ENCODE data around the gene PCDHGA1. TPM values are rescaled to one million over a fixed set of nuclear protein-coding genes. Genes with fewer than 3 reads are reported as not detected.

The PCDHGA1 gene
- total and polyA plus RNA-seq, 9 of the 15 experiments (the other 6 are each of a cell fraction or from before 2014, with no cell fraction given) = 0.05 to 0.26 (median 0.18) TPM; not detected in 2

DNA sequence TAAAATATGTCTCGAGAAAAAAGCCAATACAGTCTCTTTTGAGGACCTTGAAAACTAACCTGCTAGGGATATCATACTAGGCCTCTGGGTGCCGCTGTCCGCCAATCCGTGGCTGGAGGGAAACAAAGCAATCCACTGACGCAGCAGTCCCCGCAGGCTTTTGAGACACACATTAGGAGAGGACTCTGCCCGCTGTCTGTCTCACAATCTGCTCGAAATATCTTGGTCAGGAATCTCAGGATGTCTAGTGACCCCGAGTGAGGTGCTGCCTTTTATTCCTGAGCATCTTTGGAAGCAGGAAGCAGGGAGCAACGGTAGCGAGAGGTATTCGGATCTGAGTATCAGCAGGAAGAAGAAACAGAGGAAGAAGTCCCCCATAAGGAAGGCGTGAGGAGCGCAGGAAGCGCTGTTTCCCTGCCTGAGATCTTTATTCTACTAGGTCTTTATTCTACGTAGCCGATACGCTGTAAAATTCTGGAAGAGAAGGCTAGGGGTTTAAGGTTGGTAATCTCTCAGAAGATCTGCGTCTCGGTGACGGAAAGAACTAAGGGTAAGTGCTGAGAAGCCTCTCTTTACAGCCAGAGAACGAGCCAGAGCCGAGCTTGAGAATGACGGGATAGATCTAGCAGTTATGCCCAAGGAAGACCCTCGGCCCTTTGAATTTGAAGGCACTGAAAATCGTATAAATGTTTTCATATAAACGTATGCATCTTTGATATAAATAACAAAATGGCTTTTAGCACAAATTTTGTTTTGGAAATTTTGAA is 4.0 kb upstream of the PCDHGA1 start (continued):
- TF ChIP-seq L3MBTL2 (IDR thresholded peaks at IDR 0.05) = peak; percentile 91
- no peak for TF ChIP-seq EZH2 (IDR thresholded peaks at IDR 0.05; ENCODE audit: borderline replicate concordance, low read depth, low read length)
- TF ChIP-seq ZNF79 (CRISPR knock-in tag; IDR thresholded peaks at IDR 0.05; ENCODE audit: low read depth) = no peak
- no peak for TF ChIP-seq PTBP1 (IDR thresholded peaks at IDR 0.05; ENCODE audit: low read depth, low read length)
- TF ChIP-seq POLR2AphosphoS5 (IDR thresholded peaks at IDR 0.05; ENCODE audit: control insufficient read depth, insufficient read depth, low read depth, low read length) = peak; percentile 60; the same call in 1 of the 2 replicates
- TF ChIP-seq CBX1 (IDR thresholded peaks at IDR 0.05; ENCODE audit: low read depth) = no peak
- peak in 1 of 2 experiments; percentile 69; a peak in 2 of 3 replicates for TF ChIP-seq CBX3 (IDR thresholded peaks at IDR 0.05; ENCODE audit: borderline replicate concordance in 1 of 2, low read length in 2 of 2)
- no peak for TF ChIP-seq ZNF551 (CRISPR knock-in tag; IDR thresholded peaks at IDR 0.05)
- TF ChIP-seq UBTF (IDR thresholded peaks at IDR 0.05; ENCODE audit: borderline replicate concordance in 1 of 2, low read depth in 2 of 2, low read length in 2 of 2) = no peak
- TF ChIP-seq ZNF165 (CRISPR knock-in tag; IDR thresholded peaks at IDR 0.05; ENCODE audit: borderline replicate concordance) = no peak
- peak; percentile 61; the same call in 1 of the 2 replicates for TF ChIP-seq SUPT5H (IDR thresholded peaks at IDR 0.05)
- no peak for TF ChIP-seq ZC3H11A (IDR thresholded peaks at IDR 0.05; ENCODE audit: low read depth, low read length)
- no peak for TF ChIP-seq ZNF778 (CRISPR knock-in tag; IDR thresholded peaks at IDR 0.05)
- TF ChIP-seq MAZ (CRISPR knock-in tag; conservative IDR thresholded peaks at IDR 0.05 in 1 of 2, IDR thresholded peaks at IDR 0.05 in 1 of 2) = peak in 1 of 2 experiments; percentile 66; a peak in 2 of 4 replicates
- peak; percentile 36; the same call in 1 of the 2 replicates for TF ChIP-seq ZBTB7A (IDR thresholded peaks at IDR 0.05; ENCODE audit: borderline replicate concordance, control insufficient read depth, low read depth, low read length)
- no peak for TF ChIP-seq CHD2 (IDR thresholded peaks at IDR 0.05; ENCODE audit: low read depth, low read length)
- TF ChIP-seq HNRNPH1 (optimal IDR thresholded peaks at IDR 0.05; ENCODE audit: low read depth, low read length) = no peak
- TF ChIP-seq ZNF124 (CRISPR knock-in tag; IDR thresholded peaks at IDR 0.05) = no peak
- TF ChIP-seq, protein P1, sequence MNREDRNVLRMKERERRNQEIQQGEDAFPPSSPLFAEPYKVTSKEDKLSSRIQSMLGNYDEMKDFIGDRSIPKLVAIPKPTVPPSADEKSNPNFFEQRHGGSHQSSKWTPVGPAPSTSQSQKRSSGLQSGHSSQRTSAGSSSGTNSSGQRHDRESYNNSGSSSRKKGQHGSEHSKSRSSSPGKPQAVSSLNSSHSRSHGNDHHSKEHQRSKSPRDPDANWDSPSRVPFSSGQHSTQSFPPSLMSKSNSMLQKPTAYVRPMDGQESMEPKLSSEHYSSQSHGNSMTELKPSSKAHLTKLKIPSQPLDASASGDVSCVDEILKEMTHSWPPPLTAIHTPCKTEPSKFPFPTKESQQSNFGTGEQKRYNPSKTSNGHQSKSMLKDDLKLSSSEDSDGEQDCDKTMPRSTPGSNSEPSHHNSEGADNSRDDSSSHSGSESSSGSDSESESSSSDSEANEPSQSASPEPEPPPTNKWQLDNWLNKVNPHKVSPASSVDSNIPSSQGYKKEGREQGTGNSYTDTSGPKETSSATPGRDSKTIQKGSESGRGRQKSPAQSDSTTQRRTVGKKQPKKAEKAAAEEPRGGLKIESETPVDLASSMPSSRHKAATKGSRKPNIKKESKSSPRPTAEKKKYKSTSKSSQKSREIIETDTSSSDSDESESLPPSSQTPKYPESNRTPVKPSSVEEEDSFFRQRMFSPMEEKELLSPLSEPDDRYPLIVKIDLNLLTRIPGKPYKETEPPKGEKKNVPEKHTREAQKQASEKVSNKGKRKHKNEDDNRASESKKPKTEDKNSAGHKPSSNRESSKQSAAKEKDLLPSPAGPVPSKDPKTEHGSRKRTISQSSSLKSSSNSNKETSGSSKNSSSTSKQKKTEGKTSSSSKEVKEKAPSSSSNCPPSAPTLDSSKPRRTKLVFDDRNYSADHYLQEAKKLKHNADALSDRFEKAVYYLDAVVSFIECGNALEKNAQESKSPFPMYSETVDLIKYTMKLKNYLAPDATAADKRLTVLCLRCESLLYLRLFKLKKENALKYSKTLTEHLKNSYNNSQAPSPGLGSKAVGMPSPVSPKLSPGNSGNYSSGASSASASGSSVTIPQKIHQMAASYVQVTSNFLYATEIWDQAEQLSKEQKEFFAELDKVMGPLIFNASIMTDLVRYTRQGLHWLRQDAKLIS (CRISPR knock-in tag; IDR thresholded peaks at IDR 0.05) = no peak
- no peak for TF ChIP-seq HIVEP1 (CRISPR knock-in tag; IDR thresholded peaks at IDR 0.05)
- TF ChIP-seq, protein P2, sequence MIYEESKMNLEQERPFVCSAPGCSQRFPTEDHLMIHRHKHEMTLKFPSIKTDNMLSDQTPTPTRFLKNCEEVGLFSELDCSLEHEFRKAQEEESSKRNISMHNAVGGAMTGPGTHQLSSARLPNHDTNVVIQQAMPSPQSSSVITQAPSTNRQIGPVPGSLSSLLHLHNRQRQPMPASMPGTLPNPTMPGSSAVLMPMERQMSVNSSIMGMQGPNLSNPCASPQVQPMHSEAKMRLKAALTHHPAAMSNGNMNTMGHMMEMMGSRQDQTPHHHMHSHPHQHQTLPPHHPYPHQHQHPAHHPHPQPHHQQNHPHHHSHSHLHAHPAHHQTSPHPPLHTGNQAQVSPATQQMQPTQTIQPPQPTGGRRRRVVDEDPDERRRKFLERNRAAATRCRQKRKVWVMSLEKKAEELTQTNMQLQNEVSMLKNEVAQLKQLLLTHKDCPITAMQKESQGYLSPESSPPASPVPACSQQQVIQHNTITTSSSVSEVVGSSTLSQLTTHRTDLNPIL (CRISPR knock-in tag; IDR thresholded peaks at IDR 0.05) = no peak

Measured in K562 (cell line).